Hepatocyte (in vitro differentiated cells): ENCODE results near the gene IREB2.

Experiments
- CTCF ChIP-seq: fragments of 200-600 bp; sonication (generic); IDR thresholded peaks from 2 replicates; pipeline ENCODE4 v1.5.1; 2016; ENCODE audit warnings: antibody characterized with exemption, mild to moderate bottlenecking; ENCODE audit not compliant: poor library complexity
- EZH2 ChIP-seq: fragments of 200-600 bp; sonication (generic); IDR thresholded peaks from 2 replicates; pipeline ENCODE4 v1.6.1; 2016; ENCODE audit warnings: antibody characterized with exemption, mild to moderate bottlenecking, borderline replicate concordance

- TF ChIP-seq CTCF, result no peak
- no peak for TF ChIP-seq EZH2
Observed at GRCh38 chr15:78389322-78389721, 48.7 kb upstream of the IREB2 start.
